CD4-positive, alpha-beta T cell treated with Interleukin-17A for 4 hours (primary cell): ENCODE results near the gene UACA.

ENCODE experiments used
- DNase-seq: peaks from one replicate; pipeline ENCODE4 v3.0.0-alpha.2; 2020; ENCODE audit warnings: mixed read lengths

Gene UACA

DNA sequence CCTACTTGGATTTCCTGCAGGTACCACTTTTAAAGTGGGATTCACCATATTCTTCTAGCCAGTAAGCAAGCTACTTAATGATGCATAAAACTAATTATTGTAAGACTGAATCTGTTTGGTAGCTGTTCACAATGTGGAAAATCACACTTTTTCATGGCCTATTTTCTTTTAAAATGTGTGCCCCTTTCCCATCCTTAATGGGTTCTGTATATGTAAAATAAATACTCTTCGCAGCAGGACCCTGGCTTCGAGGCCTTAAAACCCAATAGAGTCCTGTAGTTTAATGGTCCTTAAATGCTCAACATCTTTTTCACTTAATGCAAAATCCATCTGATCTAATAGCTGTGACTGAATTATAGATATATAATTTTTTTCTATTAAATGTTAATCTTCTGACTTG, 111.0 kb downstream of the UACA start:
- no peak for DNase-seq

DNA sequence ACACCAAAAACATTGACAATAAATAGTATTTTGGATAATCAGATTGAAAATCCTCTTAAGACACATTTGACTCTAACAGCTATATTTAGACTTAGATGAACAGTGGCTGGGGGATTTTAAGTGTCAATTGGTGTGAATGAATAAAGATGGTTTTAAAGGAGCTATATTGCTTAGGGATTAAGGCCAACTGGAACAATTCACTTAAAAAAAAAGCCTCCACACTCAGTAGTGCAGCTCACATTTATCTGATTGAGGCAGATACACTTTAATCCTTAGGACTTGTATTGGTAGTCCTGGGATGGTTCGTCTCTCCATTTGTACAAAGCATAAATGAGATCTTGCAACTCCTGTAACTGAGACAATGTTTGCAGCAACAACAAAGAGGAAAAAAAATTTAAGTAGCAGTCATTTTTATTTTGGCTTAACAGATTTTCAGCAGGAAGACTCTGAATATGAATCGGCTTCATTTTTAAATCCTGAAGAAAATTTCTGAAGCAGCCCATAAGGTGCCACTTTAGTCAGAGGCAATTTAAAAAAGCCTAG, 112.0 kb downstream of the UACA start:
- DNase-seq, result no peak

DNA sequence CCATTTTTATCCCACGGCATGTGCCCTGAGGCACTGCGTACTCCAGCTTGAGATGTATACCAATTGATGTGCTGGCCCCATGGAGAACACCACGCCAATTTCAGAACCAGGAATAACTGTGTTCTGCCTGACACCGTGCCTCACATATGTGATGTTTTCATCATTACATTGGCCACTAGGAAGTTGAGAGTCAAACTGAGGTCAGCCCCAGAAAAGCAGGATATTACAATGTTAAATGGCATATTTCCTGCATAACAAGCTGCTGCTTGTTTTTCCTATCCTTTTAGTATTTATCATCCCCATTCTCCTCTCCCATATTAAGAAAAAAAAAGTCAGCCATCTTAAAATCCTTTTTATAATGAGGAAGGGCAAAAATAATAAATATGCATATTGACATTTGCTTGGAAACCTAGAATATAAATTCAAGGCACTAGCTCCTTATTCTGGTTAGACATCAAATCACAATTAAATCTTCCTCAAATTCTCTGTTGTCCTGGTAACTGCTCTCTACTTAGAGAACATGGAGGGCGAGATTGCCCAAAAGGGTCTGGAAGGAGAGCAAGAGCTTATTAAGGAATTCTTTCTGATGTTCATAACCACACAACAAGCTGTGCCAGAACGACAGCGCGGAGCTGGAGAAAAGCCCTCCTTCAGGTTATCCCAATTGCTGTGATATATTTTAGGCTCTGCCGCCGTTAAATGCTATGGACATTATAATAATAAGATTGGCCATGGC, 112.6 kb downstream of the UACA start:
- DNase-seq, result no peak

DNA sequence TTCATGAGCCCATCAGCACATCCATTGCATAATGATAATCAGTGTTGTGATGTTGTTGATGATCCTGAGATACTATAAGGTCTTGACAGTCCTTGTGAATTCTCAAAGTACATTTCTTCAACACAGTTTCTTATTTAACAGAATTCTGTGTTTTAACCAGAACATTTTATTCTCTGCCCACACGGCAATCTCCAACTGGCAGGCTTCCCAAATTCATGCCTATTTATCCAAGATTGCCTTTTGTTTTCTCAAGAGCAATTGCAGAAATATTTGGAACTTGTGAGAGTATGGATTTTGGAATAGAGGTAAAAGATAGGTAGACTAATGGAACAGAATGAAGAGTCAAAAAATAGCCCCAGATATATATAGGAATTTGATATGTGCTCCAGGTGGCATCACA, 116.0 kb downstream of the UACA start:
- no peak for DNase-seq

DNA sequence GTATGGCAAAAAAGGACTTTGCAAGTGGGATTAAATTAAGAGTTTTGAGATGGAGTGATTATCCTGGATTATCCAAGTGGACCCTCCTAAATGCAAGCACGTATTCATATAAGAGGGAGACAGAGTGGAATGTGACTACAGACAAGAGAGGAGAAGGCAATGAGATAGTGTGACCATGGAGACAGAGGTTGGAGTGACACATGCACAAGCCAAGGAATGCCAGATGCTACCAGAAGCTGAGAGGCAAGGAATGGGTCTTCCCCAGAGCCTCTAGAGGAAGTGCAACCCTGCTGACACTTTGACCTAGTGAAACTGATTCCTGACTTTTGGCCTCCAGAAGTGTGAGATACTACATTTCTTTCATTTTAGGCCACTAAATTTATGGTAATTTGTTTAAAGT, 117.2 kb downstream of the UACA start:
- DNase-seq, result no peak

DNA sequence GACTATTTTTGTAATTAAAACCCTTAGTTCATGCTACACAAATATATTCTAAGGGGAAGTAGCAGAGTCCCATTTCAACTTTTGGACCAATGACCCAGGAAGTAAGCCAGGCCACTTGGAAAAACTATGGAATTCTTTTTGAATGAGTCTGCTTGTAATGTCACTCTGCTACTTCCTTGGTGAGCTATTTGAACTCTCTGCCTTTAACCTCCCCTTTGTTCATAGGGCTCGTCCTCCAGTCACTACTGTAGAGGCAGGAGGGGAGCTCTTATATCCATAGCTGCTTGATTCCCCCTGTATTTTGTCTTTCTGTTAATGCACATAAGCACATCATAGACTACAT, 119.6 kb downstream of the UACA start:
- no peak for DNase-seq

DNA sequence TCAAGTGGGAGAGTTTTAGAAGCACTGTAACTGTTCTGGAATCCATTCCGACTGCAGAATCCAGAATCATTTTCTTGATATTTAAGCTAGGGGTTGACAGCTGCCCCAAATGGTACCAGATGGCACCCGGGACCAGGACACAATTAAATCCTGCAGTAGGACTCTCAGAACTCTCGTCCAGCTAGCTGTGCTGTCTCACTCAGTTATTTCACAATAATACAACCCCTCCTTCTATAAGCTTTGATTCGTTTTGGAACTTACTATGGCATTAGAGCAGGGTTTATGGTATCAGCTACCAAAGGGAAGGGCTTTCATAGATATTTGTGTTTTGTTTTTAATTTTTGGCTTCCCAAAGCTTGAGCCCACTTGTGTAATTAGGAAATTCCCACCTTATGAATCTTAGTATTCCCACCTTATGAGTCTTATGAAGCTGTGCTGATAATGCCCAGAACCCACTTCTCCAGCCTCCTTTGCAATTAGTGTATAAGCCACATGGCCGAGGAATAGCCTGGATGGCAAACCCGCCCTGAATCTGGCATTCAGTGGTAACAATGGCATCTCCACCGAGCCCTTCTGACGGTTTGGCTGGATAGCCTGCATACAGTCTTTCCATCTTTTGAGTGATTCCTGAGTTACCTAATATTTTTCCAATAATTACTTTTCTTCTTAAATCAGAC, 120.1 kb downstream of the UACA start:
- DNase-seq, result no peak

DNA sequence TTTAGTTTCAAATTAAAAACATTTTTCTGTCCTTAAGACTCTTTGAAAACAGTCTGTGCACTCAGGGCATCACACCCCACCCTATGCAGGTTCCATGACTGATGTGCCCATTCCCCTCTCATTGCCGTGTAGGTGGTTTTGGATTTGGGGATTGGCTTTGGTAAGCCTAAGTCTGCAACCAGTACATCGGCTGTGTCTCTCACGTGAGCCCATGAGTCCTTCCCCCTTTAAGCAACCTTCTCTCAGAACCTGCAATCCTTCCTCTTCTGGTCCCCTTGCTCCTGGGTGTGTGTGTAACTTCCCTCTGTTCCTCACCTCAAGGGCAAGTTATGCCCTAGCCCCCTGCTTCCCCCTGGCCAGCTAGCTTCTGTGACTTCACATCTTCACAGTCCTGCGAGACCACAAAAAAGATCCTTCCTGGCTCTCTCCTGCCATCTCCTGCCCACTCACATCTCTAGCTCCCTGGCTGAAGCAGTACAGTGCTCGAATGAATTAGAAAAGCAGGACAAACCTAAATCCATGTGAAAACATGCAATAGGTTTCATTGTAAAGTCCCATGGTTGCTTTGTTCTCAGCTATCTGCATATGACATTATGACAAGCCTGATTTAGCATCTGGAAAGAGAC, 126.7 kb downstream of the UACA start:
- no peak for DNase-seq

DNA sequence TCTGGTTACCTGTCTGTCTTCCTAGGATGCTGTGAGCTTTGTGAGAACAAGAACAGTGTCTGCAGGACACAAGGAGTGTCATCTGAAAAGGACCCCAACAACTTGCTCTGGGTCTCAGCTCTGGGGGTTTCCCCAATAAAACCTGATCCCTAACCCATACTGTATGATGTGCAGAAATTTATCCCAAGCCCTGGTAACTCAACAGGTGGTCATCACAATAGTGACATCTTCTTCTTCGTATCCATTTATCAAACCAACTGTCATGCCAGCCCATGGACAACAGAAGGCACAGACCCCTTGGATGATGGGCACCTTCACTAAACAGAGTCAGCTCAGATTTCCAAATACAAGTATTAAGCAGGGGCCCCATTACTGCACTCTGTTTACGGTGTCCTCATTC, 127.5 kb downstream of the UACA start:
- no peak for DNase-seq

DNA sequence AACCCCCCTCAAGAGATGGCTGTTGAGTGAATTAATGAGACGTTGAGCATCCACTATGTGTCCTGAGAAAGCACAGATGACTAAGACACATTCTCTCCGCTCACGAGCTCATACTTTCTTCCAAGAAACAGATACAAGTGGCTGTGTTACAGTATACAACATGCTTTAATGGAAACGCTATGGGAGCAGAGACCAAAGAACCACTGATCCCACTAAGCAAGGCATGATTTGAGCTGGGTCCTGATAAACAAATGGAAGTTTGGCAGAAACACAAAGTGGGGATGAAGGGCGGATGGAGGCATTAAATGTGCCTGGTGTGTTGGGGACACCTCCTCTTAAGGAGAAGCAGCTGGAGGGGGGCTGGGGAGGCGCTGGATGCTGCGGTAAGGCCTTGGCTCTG, 129.4 kb downstream of the UACA start:
- no peak for DNase-seq

DNA sequence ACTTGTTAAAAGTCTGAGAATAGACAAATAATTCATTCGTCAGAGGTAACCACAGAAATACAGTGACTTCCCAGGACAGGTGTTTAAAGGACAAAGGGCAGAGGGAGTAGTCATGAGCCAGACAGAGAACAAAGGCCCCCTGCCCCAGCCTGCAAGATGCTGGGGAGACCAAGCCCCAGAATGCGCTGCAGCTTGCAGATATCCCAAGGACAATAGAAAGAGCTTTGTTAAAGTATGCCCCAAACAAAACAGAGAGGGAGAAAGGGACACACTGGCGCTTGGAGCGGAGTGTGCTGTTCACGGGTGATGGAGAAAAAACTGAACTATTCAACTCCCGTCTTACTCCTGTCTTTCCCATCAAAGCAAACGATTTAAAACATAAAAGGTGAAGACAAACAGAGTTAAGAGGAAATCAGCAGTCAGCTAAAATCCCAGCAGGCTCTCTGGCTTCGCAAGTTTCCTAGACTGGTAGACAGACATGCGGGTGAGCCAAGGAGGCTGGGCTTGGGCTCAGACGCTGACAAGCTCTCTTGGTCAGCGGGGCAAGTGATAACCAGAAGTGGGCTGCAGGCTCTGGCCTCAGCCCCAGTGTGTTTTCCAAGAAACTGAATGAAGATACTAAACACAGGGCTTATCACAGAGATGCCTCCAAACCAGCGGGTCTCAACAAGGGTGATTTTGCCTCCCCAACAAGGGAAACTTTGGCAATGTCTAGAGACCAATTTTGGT, 130.1 kb downstream of the UACA start:
- no peak for DNase-seq

DNA sequence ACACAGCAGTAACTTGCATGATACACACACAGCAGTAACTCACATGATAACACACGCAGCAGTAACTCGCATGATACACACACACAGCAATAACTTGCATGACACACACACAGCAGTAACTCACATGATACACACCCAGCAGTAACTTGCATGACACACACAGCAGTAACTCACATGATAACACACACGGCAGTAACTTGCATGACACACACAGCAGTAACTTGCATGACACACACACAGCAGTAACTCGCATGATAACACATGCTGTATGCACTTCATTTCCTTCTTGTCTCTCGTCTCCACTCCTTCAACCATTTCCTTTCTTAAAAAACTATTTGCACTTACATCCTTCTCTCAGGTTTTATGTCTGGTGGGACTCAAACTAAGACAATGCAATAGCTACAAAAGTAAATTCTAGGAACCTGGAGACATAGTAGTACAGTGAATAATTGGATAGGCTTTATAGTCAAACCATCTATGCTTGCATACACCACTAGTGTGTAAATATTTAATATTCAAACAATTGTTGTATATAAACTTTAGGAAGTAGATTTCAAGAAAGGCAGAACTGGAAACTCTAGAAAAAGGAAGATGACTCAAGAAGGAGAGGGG, 130.8 kb downstream of the UACA start:
- no peak for DNase-seq

DNA sequence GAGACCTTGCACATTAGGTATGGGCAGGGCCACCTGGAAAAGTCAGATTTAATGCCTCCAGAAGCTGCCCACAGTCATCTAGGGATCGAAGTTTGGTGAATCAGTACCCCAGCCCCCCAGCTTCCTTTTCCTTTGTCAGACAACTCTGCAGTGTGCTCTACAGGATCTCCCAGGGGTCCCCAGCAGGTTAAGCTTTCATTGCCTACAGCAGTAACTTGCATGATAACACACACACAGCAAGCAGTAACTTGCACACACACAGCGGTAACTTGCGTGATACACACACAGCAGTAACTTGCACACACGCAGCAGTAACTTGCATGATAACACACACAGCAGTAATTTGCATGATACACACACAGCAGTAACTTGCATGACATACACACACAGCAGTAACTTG, 131.3 kb downstream of the UACA start:
- no peak for DNase-seq

DNA sequence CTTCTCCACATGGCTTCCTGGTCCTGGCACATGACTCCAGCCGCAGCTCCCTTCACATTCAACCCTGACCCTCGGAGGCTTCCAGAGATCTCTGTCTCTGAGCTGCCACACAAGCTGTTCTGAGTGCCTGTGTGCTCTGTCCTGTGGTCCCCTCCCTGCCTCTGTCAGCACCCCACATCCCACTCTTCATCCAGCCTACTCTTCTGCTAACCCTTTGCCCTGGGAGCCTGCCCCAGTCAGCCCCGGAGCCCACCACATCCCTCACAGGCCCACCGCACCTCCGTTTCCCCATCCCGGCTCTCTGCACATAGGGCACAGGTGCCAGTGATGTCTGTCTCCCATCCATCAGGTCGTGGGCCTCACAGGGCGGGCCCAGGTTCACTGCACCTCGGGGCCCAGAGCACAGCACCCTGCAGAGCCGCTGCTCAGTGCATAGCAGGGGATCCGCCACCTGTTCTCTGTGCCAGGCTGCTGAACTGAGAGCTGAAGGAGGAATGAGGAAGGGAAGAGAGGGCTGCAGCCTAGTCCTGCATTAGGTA, 133.6 kb downstream of the UACA start:
- DNase-seq, result no peak

DNA sequence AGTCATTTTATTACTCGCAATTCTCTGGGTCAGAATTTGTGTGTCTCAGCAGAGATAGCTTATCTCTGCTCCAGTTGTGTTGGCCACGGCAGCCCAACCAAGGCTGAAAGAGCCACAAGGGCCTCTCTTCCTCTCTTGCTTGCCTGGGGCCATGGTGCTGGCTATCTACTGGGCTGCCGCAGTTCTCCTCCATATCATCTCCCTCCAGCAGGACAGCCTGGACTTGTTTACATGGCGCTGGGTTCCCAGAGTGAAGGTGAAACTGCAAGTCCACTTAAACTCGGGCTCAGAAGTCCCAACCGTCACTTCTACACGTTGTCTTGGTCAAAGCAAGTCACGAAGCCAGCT, 134.8 kb downstream of the UACA start:
- no peak for DNase-seq

DNA sequence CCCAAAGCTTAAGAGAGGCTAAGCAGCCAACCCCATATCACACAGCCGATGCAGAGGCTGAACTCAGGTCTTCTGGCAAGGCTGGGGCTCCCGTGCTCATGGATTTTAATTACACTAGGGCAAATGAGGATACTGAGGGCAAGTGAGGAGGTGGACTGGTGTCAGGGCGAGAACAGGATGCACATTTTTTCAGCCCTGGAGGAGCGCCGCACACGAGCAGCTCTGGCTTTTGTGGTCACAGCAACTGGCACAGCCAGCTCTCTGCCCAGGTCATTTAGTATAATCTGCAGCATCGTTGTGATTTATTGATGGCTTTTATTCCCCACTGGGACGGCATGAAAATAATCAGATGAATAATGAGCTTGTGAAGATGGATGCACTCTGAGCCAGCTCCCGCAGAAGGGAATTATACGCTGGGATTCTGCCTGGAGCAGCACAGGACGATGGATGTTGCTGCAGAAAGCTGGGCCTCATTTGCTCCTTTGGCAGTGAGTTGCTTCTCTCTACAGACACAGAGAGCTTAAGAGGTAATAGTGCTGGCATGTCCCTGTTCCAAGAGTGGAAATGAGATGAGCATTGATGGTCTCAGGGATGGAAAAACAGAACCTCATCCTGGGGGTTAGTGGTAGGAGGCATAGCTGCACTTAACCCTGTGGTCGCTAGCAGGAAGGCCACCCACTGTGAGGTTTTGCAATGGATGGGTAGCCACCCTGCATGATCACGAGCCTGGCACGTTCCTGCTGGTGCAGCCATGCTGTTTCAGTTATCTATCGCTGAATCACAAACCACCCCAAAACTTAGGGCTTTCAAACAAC, 135.4 kb downstream of the UACA start:
- no peak for DNase-seq

DNA sequence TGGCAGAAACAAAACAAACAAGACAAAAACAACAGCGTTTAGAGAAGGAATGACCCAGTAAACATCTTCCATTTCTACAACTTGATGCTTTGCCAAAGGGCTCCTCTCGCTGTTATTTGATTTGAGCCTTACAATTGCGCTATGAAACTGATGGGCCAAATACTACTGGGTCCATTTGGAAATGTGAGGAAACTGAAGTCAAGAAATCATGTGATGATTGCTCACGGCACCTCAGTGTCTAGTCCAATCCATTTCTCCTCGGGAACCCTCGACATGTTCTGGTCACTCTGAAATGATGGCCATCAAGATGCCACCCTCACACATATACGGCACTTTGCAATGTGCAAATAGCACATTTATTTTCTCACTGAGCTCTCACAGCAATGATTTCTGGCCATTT, 136.0 kb downstream of the UACA start:
- DNase-seq, result no peak

DNA sequence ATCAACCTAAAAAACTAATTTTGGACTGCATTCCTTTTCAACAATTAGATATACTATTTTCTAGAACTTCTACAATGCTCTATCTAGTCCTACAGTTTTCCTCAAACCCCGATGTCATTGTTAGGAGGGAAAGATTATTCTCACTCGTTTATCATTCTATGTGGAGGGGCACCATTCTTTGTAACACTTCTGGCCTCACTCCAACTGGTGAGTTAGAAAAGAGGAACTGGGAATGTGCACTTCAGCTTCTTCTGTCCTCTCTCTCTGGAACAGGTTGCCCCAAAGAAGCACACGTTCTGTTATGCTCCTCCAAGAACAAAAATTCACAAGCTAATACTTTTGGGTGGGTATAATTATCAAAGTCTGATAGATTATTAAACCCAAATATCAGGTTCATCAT, 137.9 kb downstream of the UACA start:
- no peak for DNase-seq

DNA sequence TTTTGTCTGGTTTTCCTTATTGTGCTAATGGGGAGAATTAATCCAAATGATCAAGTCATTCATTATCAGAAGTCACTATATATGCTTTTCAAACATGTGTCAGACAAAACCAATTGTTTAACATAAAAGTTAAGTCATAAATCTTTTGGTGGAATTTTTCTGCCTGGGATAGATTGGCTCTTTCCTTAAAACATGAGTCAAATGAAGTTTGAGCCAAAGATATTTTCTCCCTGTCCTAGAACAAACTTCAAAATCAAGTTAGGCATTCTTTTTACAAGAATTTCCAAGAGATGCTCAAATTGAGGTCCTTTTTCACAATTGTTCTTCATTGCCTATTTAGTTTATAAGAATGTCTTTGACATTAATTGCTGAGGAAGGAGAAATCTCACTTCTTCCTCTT, 138.3 kb downstream of the UACA start:
- no peak for DNase-seq

DNA sequence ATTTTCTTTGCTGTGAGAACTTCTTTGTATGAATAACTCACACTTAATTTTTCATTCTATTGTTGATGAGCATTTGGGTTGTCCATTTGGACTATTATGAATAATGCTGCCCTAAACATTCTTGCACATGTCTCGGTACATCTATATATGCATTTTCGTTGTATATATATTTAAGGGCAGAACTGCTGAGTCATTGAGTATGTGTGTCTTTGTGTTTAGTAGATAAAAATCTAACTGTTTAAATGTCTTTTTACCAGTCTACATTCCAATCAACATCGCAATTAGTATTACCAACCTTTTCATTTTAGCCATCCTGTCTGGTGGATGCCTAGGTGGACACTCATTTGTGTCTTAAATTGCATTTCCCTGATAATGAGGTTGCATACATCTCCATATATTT, 144.4 kb downstream of the UACA start:
- DNase-seq, result no peak

DNA sequence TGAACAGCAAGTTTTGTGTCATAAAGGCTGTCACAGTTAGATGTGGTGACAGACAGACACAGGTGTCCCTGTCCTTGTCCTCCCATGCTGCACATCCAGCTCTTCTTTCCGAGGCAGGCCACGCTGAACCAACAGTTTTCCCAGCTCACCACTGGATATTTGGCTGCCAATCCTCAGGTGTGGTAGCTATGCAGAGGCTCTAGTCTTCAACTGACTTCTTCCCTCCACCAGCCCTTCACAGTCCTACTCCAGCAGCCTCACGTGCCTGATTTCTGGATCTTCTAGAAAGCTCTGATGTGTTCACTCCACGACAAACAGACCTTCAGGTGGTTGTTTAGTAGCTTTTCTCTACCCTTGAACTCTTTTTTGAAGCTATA, 145.5 kb downstream of the UACA start:
- no peak for DNase-seq
